ENCODE data around the gene PLA2G12B.

DNA sequence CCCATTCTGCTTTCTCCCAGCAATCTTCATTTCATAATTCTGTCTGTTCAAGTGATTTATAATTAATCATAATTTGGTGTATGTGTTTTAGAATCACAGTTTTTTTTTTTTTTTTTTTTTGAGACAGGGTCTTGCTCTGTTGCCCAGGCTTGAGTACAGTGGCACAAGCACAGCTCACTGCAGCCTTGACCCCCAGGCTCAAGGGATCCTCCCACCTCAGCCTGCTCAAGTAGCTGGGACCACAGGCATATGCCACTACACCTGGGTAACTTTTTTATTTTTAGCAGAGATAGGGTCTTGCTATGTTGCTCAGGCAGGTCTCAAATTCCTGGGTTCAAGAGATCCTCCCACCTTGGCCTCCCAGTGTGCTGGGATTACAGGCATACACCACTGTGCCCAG lies 49.2 kb upstream of the PLA2G12B start:
- TF ChIP-seq POLR2AphosphoS5 (IDR thresholded peaks at IDR 0.05) (no peak), POLR2A (IDR thresholded peaks at IDR 0.05) (no peak), EP300 (IDR thresholded peaks at IDR 0.05) (no peak)
- TF ChIP-seq, protein P1, sequence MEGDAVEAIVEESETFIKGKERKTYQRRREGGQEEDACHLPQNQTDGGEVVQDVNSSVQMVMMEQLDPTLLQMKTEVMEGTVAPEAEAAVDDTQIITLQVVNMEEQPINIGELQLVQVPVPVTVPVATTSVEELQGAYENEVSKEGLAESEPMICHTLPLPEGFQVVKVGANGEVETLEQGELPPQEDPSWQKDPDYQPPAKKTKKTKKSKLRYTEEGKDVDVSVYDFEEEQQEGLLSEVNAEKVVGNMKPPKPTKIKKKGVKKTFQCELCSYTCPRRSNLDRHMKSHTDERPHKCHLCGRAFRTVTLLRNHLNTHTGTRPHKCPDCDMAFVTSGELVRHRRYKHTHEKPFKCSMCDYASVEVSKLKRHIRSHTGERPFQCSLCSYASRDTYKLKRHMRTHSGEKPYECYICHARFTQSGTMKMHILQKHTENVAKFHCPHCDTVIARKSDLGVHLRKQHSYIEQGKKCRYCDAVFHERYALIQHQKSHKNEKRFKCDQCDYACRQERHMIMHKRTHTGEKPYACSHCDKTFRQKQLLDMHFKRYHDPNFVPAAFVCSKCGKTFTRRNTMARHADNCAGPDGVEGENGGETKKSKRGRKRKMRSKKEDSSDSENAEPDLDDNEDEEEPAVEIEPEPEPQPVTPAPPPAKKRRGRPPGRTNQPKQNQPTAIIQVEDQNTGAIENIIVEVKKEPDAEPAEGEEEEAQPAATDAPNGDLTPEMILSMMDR (IDR thresholded peaks at IDR 0.05), result no peak

Data from gastroesophageal sphincter (tissue), 3 donors.